NCI-H2196 (cell line): ENCODE results near the gene EMC8.
A peak's percentile ranks its signal among the peaks of the same experiment; 100 is the strongest.
"Not testable (repeated sequence)": the region's sequence is repeated elsewhere in the genome, so short reads cannot be mapped to it uniquely, and the experiment has no call there.

Experiments used
- DNase-seq: peaks from one replicate; lab custom pipeline; 2025; ENCODE audit not compliant: unreplicated experiment; lab: John Stamatoyannopoulos, UW

The EMC8 gene

GRCh38 chr16:85799497-85800320 is at the start of gene EMC8, which contains the start of gene COX4I1:
EMC8 (minus strand) TSS chr16:85799544; CDS start chr16:85799295, 249 bp downstream.
COX4I1 (plus strand) TSS chr16:85799695; CDS start chr16:85801206, 1,511 bp downstream.
- DNase-seq, result peak; percentile 80

DNA sequence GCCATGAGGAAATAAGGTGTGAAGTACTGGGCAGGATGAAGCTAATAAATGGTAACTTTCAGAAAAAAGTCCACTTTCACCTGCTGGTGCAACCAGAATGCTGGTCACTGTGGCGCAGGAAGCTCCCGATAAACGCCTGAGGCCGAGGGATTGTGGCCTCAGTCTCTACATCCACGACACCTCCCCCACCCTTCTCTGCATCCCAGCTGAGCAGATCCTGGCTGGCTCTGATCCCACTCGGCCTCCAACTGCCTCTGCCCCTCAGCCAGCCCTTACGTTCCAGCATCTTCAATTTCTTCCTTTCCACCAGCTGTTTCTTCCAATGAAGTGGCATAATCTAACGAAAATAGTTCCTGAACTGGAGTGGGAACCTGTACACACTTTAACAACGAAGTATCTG is 49.6 kb upstream of the EMC8 start:
- DNase-seq, result no peak

GRCh38 chr16:85847681-85848601 is 48.6 kb upstream of the EMC8 start:
- DNase-seq, result no peak

- no peak for DNase-seq
These were observed 47.7 kb upstream of the EMC8 start for GRCh38 chr16:85847036-85847435.

GRCh38 chr16:85846461-85846860 is 47.1 kb upstream of the EMC8 start:
- DNase-seq, result no peak

GRCh38 chr16:85845266-85845665 is 45.9 kb upstream of the EMC8 start:
- DNase-seq, result no peak

DNA sequence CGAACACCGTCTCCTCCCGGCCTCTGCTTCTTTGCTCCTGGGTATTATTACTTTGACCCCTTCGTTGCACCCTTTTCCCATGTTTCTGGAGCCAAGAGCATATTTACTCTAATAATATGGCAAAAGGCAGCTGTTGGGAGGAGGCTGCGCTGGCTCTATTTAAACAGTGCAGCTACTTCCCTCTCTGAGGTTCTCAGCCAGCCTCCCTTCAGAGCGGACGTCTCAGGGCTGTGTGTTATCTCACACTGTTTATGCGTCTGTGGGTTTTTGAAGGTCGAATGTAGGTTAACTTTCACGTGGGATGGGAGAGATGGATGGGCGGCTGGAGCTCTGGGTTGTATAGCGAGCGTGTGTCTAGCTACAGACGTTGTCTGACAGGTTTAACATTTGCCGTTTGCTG is 45.4 kb upstream of the EMC8 start:
- DNase-seq, result no peak

GRCh38 chr16:85844169-85844481 is 44.8 kb upstream of the EMC8 start:
- DNase-seq, result no peak

- DNase-seq, result no peak
These were observed 44.3 kb upstream of the EMC8 start for GRCh38 chr16:85843471-85844168.

DNA sequence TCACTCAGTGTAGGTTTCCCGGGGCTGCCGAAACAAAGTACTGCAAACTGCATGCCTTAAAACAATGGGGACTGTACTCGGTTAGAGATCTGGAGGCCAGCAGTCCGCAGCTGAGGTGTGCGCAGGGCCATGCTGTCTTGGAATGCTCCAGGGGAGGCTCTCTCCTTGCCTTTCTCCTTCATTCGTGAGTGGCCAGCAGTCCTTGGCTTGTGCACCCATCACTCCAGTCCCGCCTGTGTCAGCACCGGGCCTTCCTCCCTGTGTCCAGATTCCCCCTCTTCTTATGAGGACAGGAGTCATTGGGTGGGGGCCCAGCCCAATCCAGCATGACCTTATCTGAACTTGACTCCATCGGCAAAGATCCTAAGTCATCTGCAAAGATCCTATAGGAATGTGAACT is 43.5 kb upstream of the EMC8 start:
- DNase-seq, result no peak

DNA sequence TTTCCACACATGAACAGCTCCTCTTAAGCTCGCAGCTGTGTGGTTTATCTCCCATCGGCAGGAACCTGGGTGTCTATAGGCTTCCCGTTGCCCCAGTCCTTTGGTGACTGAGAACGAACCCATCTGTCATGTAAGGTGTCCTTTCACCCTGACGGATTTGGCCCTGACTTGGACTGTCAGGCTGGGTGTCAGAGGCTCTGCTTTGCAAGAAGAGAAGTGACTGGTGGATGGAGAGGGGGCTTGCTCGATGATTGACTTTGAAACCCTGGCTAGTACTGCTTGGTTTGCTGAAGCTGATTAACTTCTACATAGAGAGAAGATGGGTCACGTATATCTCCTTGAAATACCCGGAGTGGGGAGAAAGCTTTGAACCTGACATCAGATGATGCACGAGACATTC is 43.1 kb upstream of the EMC8 start:
- DNase-seq, result no peak

DNA sequence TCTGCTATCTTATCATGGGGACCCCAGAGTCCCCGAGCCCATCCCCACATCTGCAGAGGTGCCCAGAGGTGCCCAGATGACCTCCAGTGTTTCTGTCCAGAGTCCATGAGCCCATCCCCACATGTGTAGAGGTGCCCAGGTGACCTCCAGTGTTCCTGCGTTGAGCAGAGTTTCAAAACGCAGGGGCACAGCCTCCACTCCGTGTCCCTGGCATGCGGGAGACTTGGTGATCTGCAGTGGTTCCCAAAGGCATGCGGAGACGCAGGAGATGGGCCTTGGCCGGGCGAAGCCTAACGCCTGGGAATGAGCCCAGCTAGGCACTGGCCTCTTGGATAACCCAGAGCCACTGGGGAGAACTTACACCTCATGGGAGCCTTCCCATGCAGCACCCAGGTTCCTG is 41.5 kb upstream of the EMC8 start:
- DNase-seq, result no peak

GRCh38 chr16:85840395-85840794 is 41.1 kb upstream of the EMC8 start:
- DNase-seq, result no peak

DNA sequence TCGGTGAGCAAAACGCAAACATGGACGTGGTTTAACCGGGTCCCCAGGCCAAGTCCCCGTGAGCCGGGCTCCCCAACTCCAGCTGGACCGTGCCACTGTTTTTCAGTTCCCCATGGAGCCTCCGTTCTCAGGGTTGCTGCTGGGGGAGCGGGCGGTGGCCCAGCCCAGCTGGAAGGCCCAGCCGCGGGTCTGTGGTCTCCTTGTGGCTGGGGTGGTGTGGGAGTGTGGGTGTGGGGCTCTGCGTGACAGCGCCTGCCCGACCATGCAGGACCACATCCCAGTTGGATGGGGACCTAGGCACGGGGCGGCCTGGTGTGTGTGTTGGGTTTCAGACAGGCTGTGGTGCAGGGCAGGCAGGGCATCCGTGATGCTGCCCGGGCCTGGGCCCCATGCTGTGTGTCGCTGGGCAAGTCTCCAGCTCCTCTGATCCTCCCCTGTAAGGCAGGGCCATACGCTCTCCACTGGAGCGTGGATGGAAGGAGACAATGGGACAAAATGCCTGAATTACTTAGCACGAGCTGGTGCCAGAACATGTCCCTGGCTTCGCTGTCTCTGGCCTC is 40.4 kb upstream of the EMC8 start:
- no peak for DNase-seq

GRCh38 chr16:85838876-85839585 is 39.7 kb upstream of the EMC8 start:
- DNase-seq, result no peak

DNA sequence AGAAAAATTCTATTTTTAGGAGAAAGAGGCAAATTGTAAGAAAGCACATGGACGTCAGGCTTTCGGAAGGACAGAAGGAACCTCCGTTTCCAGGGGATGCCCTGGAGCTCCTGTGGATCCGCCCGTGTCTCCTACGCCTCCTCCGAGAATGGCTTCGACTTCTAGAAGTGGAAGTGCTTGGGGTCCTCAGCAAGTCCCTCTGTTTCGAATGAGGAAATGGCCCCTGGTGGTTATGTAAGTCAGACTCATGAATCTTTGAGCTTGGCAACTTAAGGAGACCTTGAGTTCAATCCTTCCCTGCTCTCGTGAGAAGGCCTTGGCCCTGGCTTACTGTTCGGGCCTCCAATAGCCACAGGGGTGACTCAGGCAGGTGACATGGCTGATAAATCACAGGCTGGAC is 39.0 kb upstream of the EMC8 start:
- no peak for DNase-seq

- DNase-seq, result not testable (repeated sequence)
These were observed 38.3 kb upstream of the EMC8 start for GRCh38 chr16:85837654-85838053.

DNA sequence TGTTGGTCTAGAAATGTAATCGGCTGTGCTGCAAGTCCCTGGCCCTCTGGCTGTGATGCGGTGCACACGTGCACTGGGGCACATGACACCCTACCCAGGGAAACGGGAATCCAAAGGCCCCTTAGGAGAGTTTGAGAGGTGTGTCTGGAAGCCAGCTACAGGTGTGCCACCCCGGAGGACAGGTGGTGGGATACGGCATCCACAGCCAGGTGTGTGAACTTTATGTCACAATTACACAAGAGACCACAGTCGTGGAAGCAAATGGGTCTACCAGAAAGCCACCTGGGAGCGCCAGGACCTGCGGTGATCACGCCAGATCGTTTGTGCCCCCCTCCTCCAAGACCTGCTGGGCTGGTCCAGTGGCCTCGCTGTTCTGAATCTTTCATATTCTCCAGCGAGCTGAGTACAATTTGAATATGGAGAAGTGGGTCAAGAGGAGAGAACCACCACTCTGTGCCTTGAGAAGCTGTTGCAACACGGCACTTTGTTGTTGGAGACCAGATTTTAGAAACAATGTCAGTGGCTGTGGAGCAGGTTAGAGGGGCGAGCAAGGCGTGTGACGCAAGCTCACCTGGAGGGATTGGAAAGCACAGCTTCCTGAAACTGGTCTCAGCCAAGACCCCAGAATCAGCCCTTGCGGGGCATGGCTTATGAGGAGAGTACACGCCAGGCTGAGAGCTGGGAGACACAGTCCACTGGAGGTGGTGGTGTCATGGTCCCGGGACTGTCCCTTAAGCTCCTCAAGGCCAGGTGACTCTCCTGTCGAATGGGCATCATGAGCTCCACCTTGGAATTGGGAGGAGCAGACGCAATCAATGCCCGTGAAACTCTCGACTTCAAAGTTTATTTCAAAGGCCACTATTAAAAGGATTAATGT is 37.6 kb upstream of the EMC8 start:
- DNase-seq, result no peak

DNA sequence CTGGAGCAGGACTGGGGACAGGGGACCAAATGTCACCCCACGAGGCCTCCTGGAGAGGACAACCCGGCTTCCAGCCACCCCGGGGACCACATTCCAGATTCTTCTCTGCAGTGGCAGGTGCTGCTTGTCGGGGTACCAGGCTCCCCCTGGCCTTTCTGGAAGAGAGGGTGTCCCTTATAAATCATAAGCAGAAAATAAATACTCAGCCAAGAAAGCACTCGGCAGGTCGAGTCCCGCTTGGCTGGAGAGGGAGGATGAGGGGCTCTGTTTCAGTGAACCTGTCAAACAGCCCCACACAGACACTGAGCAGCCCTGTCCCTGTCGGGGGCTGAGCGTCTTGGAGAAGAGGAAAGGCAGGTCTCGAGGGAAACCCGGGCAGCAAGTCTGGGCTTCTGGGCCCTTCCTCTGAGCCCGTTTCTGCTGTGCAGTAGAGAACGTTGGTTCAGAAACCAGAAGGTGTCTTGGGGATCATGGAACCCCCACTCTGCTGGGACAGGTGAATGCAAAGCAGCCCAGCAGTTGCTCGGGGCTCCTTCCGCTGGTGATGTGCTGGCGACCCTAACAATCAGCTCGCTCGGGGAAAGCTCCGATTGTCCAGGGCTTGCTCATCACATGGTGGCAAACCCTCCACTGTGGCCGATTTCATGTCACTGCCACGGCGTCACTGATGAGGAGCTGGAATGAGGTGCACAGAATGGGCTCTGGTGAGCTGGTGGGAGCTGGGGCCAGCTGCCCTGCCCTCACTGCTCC is 36.8 kb upstream of the EMC8 start:
- DNase-seq, result no peak
